GM18526 (cell line): ENCODE data around the gene BAG5.

ENCODE experiments used
- POLR2A ChIP-seq: IDR thresholded peaks from 3 replicates; pipeline ENCODE4 v1.6.1; 2011; ENCODE audit not compliant: insufficient read length; ENCODE audit errors: extremely low read depth

The BAG5 gene

DNA sequence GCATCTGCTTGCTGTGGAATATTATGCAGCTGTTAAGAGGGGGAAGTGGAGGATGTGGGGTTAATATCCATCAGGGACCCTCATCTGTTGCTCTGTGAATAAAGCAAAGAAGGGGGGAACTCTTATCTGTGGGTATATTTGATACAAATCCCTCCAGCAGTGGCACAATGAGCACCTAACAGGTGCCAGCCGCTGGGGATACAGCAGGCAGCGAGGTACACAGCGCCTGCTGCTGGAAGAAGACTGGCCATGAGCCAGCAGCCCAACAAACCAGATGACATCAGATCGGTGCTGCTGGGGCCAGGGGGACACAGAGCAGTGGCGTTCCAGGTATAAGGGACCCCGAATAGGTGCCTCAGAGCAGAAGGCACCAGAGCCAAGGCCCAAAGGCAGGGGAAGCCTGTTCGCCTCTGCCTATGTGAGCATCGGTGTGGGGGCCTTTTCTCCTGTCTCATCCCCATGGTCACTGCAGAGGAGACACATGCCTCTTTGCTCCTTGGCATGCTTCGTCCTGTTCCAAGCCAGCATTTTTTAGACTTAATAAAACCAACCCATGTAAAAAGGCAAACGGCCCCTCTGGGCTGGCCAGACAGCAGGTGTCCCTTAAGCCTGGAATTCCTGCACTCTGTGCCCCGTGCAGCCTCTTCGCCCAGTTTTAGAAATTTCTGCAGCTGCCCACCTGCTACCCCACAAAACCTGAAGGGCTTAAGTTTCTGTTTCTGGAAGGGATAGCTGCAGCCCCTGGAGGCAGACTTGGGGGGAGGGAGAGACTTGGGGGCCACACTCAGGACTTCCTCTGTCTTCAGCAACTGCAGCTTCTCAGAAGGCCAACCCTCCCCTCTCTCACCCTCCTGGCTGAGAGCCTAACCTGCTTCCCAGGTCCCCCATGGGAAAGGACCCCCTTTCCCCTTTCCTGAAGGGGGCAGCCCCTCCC is 38.2 kb downstream of the BAG5 start:
- TF ChIP-seq POLR2A, result no peak

DNA sequence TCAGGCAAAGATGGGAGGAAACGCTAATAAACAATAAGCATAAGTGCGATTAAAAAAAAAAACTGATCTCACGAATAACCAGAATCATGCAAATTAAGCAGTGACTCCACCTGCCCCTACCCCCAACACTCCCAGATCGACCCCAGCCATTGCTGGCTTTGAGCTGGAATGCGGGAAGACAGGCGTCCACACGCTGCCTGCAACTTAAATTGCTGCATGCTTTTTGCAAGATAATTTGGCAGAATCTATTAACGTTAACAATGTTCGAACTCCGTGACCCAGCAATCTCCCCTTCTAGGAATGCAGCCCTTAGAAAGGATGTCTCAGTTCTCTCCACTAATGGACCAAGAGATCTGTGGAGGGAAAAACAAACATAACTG is 38.9 kb downstream of the BAG5 start:
- TF ChIP-seq POLR2A, result no peak

DNA sequence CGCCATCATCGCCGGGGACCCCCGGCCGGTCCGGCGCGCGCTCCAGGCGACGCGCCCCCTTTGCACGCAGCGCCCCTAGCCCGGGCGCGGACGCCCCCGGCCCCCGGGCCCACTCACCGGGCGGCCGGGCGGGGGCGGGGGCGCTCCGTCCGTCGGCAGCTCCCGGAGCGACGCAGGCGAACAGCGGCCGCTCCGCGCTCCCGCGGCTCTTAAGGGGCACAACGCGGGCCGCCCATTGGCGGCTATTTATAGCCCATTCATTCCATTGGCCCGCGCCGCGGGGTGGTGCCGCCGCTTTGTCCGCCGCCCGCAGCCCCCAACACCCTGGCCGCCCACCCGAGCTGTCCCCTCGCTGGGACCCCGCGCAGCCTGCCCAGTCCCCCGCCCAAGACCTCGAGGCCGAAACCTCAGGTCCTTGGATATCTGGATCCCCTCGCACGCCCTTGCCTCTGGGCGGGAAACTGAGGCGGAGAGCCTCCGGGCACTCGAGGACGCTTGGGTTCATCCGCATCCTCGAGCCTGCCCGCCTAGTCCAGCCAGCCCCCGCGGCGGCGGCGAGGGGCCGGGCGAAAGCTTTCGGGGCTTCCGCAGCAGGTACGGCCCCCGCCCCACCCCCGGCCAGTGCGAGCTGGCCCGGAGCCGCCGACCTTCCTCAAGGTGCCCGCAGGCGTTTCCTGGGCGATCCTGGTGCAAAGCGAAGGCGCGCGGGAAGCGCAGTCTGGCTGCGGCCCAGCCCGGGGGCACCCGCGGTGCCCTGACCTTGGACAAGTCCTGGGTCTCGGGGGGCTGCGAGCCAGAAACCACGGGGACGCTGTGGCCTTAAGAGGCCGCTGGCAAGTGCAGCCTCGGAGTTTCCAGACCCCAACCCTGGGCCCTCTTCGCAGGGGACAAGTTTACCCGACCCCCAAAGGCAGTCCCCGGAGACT is 39.5 kb downstream of the BAG5 start, which contains the start of gene CKB:
TSS of gene CKB (minus strand) at position 182 of the 926 bp plus-strand sequence. CDS start 337 bp downstream, outside the sequence.
- TF ChIP-seq POLR2A, result peak; percentile 23

DNA sequence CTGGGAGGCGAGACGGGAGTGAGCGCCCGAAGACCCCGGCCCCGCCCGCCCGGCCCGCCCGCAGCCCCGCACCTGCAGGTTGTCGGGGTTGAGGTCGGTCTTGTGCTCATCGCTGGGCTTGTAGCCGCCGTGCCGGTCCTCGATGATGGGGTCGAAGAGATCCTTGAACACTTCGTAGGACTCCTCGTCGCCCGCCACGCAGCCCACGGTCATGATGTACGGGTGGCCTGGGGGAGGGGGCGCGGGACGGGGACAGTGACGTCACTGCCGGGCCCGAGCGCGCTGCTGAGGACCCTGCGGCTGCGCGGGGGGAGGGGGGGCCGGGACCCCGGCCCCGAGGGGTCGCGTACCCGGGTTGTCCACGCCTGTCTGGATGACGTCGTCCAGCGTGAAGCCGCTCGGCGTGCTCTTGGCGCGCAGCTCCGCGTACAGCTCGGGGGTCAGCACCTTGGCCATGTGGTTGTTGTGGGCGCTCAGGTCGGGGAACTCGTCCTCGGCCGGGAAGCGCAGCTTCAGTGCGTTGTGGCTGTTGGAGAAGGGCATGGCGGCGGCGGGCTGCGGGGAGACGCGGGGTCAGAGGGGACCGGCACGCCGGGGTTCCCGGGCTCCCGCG is 40.4 kb downstream of the BAG5 start:
- no peak for TF ChIP-seq POLR2A

DNA sequence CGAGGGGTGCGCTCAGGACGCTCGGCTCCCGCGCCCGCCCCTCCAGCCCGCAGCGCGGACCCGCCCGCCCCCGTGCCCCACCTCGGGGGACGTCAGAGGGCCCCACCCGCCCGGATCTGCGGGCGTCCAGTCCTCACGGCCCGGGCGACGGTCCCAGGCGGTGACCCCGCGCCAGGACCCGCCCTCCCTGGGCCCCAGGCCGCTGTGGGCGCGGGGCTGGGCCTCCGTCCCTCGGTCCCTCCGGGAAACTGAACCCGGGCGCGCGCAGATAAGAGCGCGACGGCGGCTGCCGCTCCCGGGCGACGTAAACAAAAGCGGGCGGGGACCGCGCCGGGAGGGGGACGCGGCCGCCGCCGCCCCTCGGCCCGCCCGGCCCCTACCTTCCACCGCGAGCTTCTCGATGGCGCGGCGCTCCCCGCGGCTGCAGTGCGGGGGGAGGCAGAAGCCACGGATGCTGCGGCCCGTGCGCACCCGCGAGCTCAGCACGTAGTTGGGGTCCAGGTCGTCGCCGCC is 41.0 kb downstream of the BAG5 start:
- no peak for TF ChIP-seq POLR2A

DNA sequence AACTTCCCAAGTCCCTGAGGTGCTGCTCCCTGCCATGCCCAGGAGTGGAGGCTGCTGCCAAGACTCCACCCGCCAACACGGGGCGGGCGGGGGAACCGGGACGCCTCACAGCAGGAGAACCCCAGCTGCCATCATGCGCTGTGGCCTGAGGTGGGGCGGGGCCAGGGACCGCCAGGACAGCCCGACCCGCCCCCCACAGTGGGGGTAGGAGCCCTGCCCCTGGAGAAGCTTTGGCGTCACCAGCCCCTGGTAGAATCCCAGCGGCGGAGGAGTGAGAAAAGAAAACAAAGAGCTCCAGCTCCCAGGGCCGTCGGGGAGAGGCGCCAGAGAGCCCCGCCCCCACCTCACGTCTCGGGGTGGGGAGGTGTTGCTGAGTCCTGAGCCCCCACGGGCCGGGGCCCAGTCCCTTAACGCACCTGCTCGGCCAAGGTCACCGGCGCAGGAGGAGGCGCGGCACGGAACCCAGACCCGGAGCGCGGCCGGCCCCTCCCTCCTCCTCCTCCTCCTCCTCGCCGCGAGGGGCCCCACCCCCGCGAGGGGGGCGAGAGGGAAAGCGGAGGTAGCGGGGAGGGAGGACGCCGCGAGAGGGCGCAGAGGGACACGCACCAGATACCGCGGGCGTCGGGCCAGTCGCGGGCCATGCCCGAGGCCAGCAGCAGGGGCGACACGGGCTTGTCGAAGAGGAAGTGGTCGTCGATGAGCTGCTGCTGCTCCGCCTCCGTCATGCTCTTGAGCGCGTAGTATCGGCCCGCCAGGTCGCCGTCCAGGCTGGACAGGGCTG is 41.6 kb downstream of the BAG5 start:
- TF ChIP-seq POLR2A, result no peak

DNA sequence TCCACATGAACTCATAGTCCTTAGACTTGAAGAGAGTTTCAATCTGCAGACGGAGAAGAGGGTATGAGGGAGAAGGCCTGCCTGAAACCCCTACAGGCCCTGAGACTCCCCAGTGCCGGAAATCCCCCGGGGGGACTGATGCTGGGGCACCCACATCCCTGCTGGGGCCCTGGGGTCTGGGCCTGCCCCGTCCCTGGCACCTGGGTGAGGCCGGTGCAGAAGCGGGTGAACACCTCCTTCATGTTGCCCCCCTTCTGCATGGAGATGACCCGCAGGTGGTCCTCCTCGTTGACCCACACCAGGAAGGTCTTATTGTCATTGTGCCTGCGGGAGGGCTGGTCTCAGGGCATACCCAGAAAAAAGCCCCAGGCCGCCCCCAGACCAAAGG is 42.2 kb downstream of the BAG5 start:
- TF ChIP-seq POLR2A, result no peak

DNA sequence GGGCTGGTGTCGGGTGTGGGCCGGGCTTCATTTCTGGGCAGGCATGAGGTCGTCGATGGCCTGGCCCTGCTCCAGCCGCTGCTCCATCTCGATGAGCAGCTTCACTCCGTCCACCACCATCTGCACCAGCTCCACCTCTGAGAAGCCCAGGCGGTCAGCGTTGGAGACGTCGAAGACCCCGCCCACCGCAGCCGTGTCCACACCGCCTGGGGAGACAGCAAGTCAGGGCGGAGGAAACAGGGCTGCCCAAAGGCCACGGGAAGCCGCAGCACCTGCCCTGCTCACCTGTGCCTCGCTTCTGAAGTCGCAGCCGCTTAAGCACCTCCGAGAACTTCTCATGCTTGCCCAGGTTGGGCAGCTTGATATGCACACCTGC is 42.6 kb downstream of the BAG5 start:
- no peak for TF ChIP-seq POLR2A

DNA sequence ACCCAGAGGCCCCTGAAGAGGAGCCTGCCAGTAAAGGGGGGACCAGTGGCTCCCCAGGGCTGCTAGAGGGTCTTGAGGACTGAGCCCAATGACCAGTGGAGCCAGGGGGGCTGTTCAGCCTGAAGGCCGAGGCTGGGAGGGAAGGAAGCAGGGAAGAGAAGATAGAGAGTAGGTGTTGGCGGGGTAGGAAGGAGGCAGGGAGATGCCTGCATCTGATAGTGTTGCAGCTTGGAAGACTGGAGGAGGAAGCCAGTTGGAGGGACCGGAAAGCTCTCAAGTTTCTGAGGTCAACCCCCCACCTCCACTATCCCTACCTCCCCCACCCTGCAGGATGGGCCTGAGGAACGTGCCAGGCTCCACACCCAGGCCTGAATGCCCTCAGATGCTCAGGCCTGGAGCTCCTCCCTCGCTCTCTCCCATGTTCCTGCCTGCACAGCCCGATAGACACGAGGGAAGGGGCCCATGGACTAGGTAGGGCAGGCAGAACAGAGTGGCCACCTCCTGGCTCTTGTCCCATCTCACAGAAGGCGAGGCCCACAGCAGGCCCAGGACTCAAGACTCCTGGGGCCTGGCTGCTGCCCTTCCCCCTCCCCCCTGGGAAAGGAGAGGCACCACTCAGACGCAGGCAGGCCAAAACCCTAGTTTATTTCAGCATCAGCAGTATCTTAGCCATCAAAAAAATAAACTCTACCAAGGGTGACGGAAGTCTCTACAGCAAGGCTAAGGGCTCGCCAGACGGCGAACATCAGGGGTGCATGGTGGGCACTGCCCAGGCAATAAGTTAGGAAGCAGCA is 43.2 kb downstream of the BAG5 start:
- TF ChIP-seq POLR2A, result no peak

DNA sequence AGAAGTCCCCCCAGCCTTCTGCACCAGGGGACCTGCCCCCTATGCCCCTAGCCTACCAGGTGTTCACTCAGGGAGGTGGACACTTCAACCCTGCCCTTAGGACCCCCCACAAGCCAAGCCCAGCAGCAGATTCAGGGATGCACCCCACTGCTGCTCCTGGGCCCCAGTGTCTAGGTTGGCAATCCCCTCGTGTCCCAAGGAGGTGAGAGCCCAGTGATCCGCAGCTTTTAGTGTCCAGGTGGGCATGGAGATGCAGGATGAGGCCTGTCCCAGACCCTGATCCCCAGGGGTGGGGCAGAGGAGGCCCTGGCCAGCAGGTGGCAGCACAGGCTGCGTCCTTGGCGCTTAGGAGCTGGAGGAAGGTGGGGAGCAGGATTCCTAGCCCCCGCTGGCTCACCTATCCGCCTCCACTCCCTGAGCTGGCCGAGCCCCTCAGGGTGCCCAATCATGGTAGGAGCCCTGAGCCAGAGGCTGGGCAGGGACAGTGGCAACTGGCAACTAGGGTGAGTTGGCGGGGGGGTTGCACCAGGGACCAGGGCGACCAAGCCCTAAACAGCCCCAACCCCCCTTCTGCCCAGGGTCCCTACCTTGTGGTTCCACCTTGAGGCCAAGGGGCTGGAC is 43.9 kb downstream of the BAG5 start:
- no peak for TF ChIP-seq POLR2A

DNA sequence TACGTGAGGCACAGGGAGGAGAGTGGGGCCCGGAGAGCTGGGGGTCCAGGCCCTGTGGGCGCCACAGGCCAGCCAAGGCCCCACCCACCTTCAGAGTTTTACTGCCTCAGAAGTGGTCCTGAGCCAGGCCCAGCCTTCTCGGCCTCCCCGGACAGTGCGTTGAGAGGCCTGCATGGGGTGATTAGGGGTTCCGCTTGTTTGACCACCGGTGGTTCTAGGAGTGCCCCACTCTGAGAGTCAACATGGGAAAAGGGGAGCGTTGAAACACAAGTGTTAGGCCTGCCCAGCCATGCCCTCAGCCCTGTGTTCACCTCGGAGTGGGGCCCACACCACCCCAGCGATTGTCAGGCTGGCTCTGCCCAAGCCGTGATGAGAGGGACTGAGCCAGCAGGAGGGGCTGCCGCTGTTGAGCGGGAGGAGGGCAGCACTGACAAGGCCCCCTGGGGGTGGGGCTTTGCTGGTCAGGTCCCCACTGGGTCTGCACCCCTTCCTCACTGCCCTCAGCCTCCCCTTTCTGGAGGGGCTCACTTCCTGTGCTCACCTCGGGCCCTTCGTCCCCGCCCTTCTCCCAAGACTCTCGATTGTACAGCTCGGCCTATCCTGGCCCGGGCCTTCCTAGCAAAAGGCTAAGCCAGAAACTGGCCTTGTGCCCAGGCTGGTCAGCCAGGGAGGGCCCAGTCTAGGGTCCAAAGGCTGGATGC is 44.6 kb downstream of the BAG5 start:
- TF ChIP-seq POLR2A, result no peak

DNA sequence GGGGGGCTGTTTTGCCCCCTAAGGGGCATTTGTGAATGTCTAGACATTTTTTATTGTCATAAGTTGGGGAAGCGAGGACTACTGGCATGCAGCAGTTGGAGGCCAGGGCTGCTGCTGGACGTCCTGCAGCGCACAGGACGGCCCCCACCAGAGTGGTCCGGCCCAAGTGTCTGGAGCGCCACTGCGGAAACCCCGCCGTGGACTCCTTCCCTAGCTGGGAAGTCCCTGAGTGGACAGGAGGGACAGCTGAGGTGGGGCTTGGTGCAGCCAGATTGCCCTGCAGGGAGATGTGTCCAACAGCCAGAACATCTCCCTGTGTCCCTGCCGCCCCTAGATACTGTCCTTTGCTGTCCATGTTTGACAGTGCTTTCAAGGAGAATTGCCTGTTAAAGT is 45.3 kb downstream of the BAG5 start:
- TF ChIP-seq POLR2A, result no peak
